ENCODE data around the gene FMN1.

Gene FMN1

GRCh38 chr15:33204087-33204486 lies 9.6 kb upstream of the FMN1 start:
- no peak for TF ChIP-seq CTCF (conservative IDR thresholded peaks at IDR 0.05; ENCODE audit: low read depth, low read length)
- Histone ChIP-seq H3K27me3 (ENCODE audit: insufficient read depth, low read depth) (peaks cover 18% of the 10 kb centered on the region), H3K36me3 (ENCODE audit: insufficient read depth) (no peaks in the 10 kb centered on the region), H3K79me2 (ENCODE audit: insufficient read depth, low read depth) (no peaks in the 10 kb centered on the region), H2AFZ (ENCODE audit: low read depth) (no peak overlapping the region), H3K4me2 (no peak overlapping the region), H3K4me1 (ENCODE audit: low read depth, poor library complexity, severe bottlenecking) (peaks cover 35% of the 10 kb centered on the region), H3K4me3 (IDR thresholded peaks at IDR 0.05; ENCODE audit: insufficient read depth, low read depth, low read length) (no peak overlapping the region), H3K9ac (no peak overlapping the region), H3K27ac (no peak overlapping the region), H4K20me1 (ENCODE audit: insufficient read depth) (no peaks in the 10 kb centered on the region)

GRCh38 chr15:33201491-33202231 lies 7.1 kb upstream of the FMN1 start:
- H3K9ac ChIP-seq = peak overlapping the region; percentile 60
- no peak overlapping the region for H3K4me3 ChIP-seq (IDR thresholded peaks at IDR 0.05; ENCODE audit: insufficient read depth, low read depth, low read length)
- peaks cover 28% of the 10 kb centered on the region for H3K27me3 ChIP-seq (ENCODE audit: insufficient read depth, low read depth)
- H3K36me3 ChIP-seq (ENCODE audit: insufficient read depth) = no peaks in the 10 kb centered on the region
- peak overlapping the region; percentile 41 for H3K4me2 ChIP-seq
- TF ChIP-seq CTCF (conservative IDR thresholded peaks at IDR 0.05; ENCODE audit: low read depth, low read length) = peak; percentile 21; the same call in 1 of the 2 replicates
- peak overlapping the region; percentile 72 for H3K27ac ChIP-seq
- no peaks in the 10 kb centered on the region for H4K20me1 ChIP-seq (ENCODE audit: insufficient read depth)
- H3K4me1 ChIP-seq (ENCODE audit: low read depth, poor library complexity, severe bottlenecking) = peaks cover 35% of the 10 kb centered on the region
- no peaks in the 10 kb centered on the region for H3K79me2 ChIP-seq (ENCODE audit: insufficient read depth, low read depth)
- H2AFZ ChIP-seq (ENCODE audit: low read depth) = peak overlapping the region; percentile 18; the same call in 1 of the 2 replicates

GRCh38 chr15:33200903-33201302 lies 6.4 kb upstream of the FMN1 start:
- H3K27me3 ChIP-seq (ENCODE audit: insufficient read depth, low read depth) = peaks cover 28% of the 10 kb centered on the region
- H3K4me3 ChIP-seq (IDR thresholded peaks at IDR 0.05; ENCODE audit: insufficient read depth, low read depth, low read length) = no peak overlapping the region
- peak overlapping the region; percentile 41 for H3K4me2 ChIP-seq
- H3K4me1 ChIP-seq (ENCODE audit: low read depth, poor library complexity, severe bottlenecking) = peaks cover 35% of the 10 kb centered on the region
- no peak overlapping the region for H3K27ac ChIP-seq
- H3K36me3 ChIP-seq (ENCODE audit: insufficient read depth) = no peaks in the 10 kb centered on the region
- H4K20me1 ChIP-seq (ENCODE audit: insufficient read depth) = no peaks in the 10 kb centered on the region
- no peaks in the 10 kb centered on the region for H3K79me2 ChIP-seq (ENCODE audit: insufficient read depth, low read depth)
- H2AFZ ChIP-seq (ENCODE audit: low read depth) = no peak overlapping the region
- H3K9ac ChIP-seq = no peak overlapping the region
- TF ChIP-seq CTCF (conservative IDR thresholded peaks at IDR 0.05; ENCODE audit: low read depth, low read length) = no peak

GRCh38 chr15:33200444-33200843 lies 5.9 kb upstream of the FMN1 start:
- H4K20me1 ChIP-seq (ENCODE audit: insufficient read depth) = no peaks in the 10 kb centered on the region
- no peak overlapping the region for H3K9ac ChIP-seq
- TF ChIP-seq CTCF (conservative IDR thresholded peaks at IDR 0.05; ENCODE audit: low read depth, low read length) = no peak
- peaks cover 35% of the 10 kb centered on the region for H3K4me1 ChIP-seq (ENCODE audit: low read depth, poor library complexity, severe bottlenecking)
- H3K27me3 ChIP-seq (ENCODE audit: insufficient read depth, low read depth) = peaks cover 28% of the 10 kb centered on the region
- no peak overlapping the region for H3K4me3 ChIP-seq (IDR thresholded peaks at IDR 0.05; ENCODE audit: insufficient read depth, low read depth, low read length)
- H3K36me3 ChIP-seq (ENCODE audit: insufficient read depth) = no peaks in the 10 kb centered on the region
- H2AFZ ChIP-seq (ENCODE audit: low read depth) = no peak overlapping the region
- no peak overlapping the region for H3K27ac ChIP-seq
- no peaks in the 10 kb centered on the region for H3K79me2 ChIP-seq (ENCODE audit: insufficient read depth, low read depth)
- peak overlapping the region; percentile 41; the same call in 1 of the 2 replicates for H3K4me2 ChIP-seq
